OCI-LY7 (cell line): ENCODE measurements around the gene MRPL20. TPM values are rescaled to one million over a fixed set of nuclear protein-coding genes. Genes with fewer than 3 reads are reported as not detected.

Experiments used
- BruUV-seq: library from RNA; stranded (reverse); fragments of 400-500 nt; replicated peaks from 2 replicates; lab custom pipeline; 2021; lab: Mats Ljungman, UMichigan
- CTCF ChIA-PET: fragments of 300-600 bp; sonication (Branson Sonifier 250); formaldehyde crosslinking; loops from one replicate; lab custom pipeline; 2022; ENCODE audit warnings: antibody characterized with exemption; ENCODE audit not compliant: unreplicated experiment; lab: Charles Lee
- POLR2A ChIA-PET: fragments of 300-600 bp; sonication (Branson Sonifier 250); formaldehyde crosslinking; loops from one replicate; lab custom pipeline; 2022; ENCODE audit warnings: antibody characterized with exemption; lab: Charles Lee
- DNase-seq: peaks from one replicate; pipeline ENCODE4 v3.0.0-alpha.2; 2015; ENCODE audit warnings: low spot score
- H2AFZ ChIP-seq: fragments of 200-600 bp; sonication (generic), shearing (Covaris generic); 2 replicates; pipeline ENCODE4 v1.6.1; 2014; ENCODE audit warnings: mild to moderate bottlenecking, antibody characterized with exemption, low read length, moderate library complexity
- H3K27ac ChIP-seq: fragments of 200-600 bp; sonication (generic); 2 replicates; pipeline ENCODE4 v1.5.1; 2014; ENCODE audit warnings: mixed run types, low read depth, mild to moderate bottlenecking, moderate library complexity, low read length, inconsistent platforms; ENCODE audit not compliant: poor library complexity, severe bottlenecking
- H3K36me3 ChIP-seq: fragments of 200-600 bp; sonication (generic); 2 replicates; pipeline ENCODE4 v1.6.1; 2014; ENCODE audit warnings: mild to moderate bottlenecking, antibody characterized with exemption, low read length, moderate library complexity, mixed read lengths; ENCODE audit not compliant: insufficient read depth
- H3K4me1 ChIP-seq: fragments of 200-600 bp; sonication (generic); 2 replicates; pipeline ENCODE4 v1.5.1; 2014; ENCODE audit warnings: mild to moderate bottlenecking, low read length; ENCODE audit not compliant: insufficient read depth, poor library complexity, severe bottlenecking
- H3K4me2 ChIP-seq: fragments of 200-600 bp; sonication (generic); 2 replicates; pipeline ENCODE4 v1.6.1; 2014; ENCODE audit warnings: mild to moderate bottlenecking, low read length
- H3K4me3 ChIP-seq: fragments of 200-600 bp; sonication (generic); 2 replicates; pipeline ENCODE4 v1.5.1; 2014; ENCODE audit warnings: mild to moderate bottlenecking, low read depth, low read length; ENCODE audit not compliant: poor library complexity, severe bottlenecking
- H3K79me2 ChIP-seq: fragments of 200-600 bp; sonication (generic); 2 replicates; pipeline ENCODE4 v1.6.1; 2016; ENCODE audit warnings: low read depth, mild to moderate bottlenecking, low read length, moderate library complexity, mixed read lengths; ENCODE audit not compliant: insufficient read depth
- H3K9me2 ChIP-seq: fragments of 200-600 bp; sonication (generic); 2 replicates; pipeline ENCODE4 v1.6.1; 2016; ENCODE audit warnings: mild to moderate bottlenecking, low read length, mixed read lengths; ENCODE audit not compliant: insufficient read depth
- H3K9me3 ChIP-seq: fragments of 200-600 bp; sonication (generic); 2 replicates; pipeline ENCODE4 v1.6.1; 2014; ENCODE audit warnings: mild to moderate bottlenecking, mixed run types, low read length, mixed read lengths
- H4K20me1 ChIP-seq: fragments of 200-600 bp; sonication (generic); 2 replicates; pipeline ENCODE4 v1.6.1; 2014; ENCODE audit warnings: mild to moderate bottlenecking, antibody characterized with exemption, low read length, moderate library complexity, mixed read lengths; ENCODE audit not compliant: insufficient read depth
- EZH2phosphoT487 ChIP-seq: fragments of 200-600 bp; sonication (generic); IDR thresholded peaks from 2 replicates; pipeline ENCODE4 v1.6.1; 2018; ENCODE audit warnings: low read depth, borderline replicate concordance, mild to moderate bottlenecking, mixed run types, antibody characterized with exemption, low read length, moderate library complexity, mixed read lengths
- intact Hi-C: fragments of 100-400 bp; cut with micrococcal nuclease; formaldehyde crosslinking; loops from one replicate; pipeline ENCODE4 v1.10.0; 2022; ENCODE audit not compliant: unreplicated experiment
- total RNA-seq, 2 experiments: library from RNA; depleted of rRNA in 1 of 2; stranded (reverse); fragments of >200 nt in 1 of 2; shearing (Covaris generic) in 1 of 2; gene quantifications; 2 replicates each; pipeline ENCODE4 v1.2.3, GENCODE V29; 2014 to 2022
- TF ChIP-seq, protein P1 (sequence below): fragments of 200-600 bp; sonication (generic); conservative IDR thresholded peaks from 2 replicates; pipeline ENCODE4 v1.5.1; 2014; ENCODE audit warnings: mild to moderate bottlenecking, antibody characterized with exemption, low read length, moderate library complexity, mixed read lengths

The MRPL20 gene
- total RNA-seq, 2 experiments from 2014 or later = 143 to 165 TPM

DNA sequence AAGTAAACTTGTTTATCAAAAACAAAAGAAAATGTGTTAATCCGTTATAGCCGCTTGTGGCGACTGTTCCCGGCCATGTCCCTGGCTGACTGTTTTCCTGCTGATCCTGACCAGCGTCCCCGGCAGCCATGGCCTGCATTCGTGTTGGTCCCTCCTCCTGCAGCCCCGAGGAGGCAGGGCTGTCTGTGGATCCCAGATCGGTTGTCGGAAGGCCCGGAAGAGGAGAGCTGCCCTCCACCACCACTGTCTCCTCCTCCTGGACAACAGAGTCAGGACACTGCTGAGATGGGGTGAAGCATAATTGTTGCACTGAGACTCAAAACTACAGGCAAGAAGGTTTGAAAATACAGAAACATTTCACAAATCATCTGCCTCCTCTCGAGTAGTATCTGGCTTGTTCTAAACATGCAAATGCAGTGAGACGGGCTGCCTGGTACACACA, 45.1 kb downstream of the MRPL20 start:
- H2AFZ ChIP-seq = no peak overlapping the region
- no peak for DNase-seq
- ChIA-PET CTCF (no interaction called here), POLR2A (no interaction called here)
- no peak for TF ChIP-seq EZH2phosphoT487
- TF ChIP-seq, protein P1, sequence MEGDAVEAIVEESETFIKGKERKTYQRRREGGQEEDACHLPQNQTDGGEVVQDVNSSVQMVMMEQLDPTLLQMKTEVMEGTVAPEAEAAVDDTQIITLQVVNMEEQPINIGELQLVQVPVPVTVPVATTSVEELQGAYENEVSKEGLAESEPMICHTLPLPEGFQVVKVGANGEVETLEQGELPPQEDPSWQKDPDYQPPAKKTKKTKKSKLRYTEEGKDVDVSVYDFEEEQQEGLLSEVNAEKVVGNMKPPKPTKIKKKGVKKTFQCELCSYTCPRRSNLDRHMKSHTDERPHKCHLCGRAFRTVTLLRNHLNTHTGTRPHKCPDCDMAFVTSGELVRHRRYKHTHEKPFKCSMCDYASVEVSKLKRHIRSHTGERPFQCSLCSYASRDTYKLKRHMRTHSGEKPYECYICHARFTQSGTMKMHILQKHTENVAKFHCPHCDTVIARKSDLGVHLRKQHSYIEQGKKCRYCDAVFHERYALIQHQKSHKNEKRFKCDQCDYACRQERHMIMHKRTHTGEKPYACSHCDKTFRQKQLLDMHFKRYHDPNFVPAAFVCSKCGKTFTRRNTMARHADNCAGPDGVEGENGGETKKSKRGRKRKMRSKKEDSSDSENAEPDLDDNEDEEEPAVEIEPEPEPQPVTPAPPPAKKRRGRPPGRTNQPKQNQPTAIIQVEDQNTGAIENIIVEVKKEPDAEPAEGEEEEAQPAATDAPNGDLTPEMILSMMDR = no peak
- no peak overlapping the region for H3K27ac ChIP-seq
- no peak overlapping the region for H3K4me3 ChIP-seq
- intact Hi-C loops = no loop called here
- no peaks in the 10 kb centered on the region for H4K20me1 ChIP-seq
- peaks cover 14% of the 10 kb centered on the region for H3K9me3 ChIP-seq
- no peaks in the 10 kb centered on the region for H3K9me2 ChIP-seq
- BruUV-seq = no TSS peak
- H3K36me3 ChIP-seq = no peaks in the 10 kb centered on the region
- no peaks in the 10 kb centered on the region for H3K4me1 ChIP-seq
- no peak overlapping the region for H3K4me2 ChIP-seq
- no peaks in the 10 kb centered on the region for H3K79me2 ChIP-seq

DNA sequence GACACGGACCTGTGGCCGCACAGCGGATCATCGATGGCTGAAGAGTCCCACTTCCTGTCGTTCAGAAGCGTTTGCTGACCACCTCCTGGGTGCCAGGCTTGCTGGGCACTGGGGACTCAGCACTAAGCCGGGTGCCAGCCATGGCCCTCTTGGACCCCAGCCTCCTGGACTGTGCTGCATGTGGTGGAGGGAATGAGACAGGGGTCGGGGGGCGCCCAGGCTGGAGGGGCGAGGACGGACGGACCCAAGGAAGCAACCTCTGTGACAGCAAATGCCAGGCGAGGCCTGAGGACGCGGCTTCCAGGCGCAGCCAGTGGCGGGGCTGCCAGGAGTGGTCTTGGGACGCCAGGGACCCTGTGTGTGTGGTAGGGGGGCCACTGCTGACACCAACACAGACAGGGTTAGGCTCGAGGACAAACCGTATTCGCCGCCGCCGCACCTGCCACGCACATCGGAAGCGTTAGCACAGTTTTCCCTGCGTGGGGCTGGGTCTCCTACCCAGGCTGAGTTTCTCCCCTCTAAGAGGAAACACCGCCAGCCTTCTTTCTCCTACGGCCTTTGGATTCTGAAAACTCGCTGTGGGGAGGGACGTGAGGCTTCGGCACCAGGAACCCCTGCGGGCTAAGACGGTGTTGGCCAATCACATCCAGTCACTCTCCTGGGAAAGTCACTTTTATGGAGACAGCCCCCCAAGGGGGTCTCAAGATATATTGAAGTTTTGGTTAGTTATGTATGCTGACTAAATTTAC, 45.7 kb downstream of the MRPL20 start:
- Histone ChIP-seq H3K4me1 (no peaks in the 10 kb centered on the region), H4K20me1 (no peaks in the 10 kb centered on the region), H3K9me3 (peaks cover 8% of the 10 kb centered on the region), H3K9me2 (no peaks in the 10 kb centered on the region), H3K4me3 (no peak overlapping the region), H3K36me3 (no peaks in the 10 kb centered on the region), H3K79me2 (no peaks in the 10 kb centered on the region), H3K27ac (no peak overlapping the region), H3K4me2 (no peak overlapping the region), H2AFZ (no peak overlapping the region)
- POLR2A ChIA-PET = no interaction called here
- intact Hi-C loops = no loop called here
- TF ChIP-seq EZH2phosphoT487 = no peak
- TF ChIP-seq, protein P1 = no peak
- no TSS peak for BruUV-seq
- no peak for DNase-seq
- CTCF ChIA-PET = no interaction called here

DNA sequence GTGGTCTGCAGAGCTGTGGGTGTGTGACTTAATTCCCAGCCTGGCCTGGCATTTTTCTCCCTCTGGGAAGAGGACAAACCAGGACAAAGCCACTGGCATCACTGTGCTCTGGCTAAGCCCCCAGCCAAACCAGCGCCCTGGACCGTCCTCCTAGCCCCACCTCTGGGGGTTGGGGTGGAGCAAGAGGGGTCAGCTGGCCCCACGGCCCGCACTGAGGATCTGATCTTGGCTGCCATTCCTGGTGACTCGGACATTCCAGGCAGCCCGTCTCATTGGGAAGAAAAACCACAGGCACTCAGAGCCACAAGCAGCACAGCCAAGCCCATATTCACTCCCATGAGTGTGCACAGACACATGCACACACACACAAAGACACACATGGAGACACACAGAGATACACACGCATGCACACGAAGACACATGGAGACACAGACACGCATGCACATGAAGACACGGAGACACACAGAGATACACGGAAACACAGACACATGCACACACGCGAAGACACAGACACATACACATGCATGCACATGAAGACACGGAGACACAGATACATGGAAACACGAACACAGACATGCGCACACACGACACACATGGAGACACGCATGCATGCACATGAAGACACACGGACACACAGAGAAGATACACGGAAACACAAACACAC, 46.5 kb downstream of the MRPL20 start:
- POLR2A ChIA-PET = no interaction called here
- BruUV-seq = no TSS peak

More for the DNA sequence above, 46.5 kb downstream of the MRPL20 start:
- TF ChIP-seq, protein P1 = no peak
- TF ChIP-seq EZH2phosphoT487 = no peak
- no peak for DNase-seq
- Histone ChIP-seq H3K4me1 (no peaks in the 10 kb centered on the region), H3K9me2 (no peaks in the 10 kb centered on the region), H3K27ac (no peak overlapping the region), H3K4me2 (no peak overlapping the region), H3K79me2 (no peaks in the 10 kb centered on the region), H3K9me3 (no peaks in the 10 kb centered on the region), H3K4me3 (no peak overlapping the region), H3K36me3 (no peaks in the 10 kb centered on the region), H4K20me1 (no peaks in the 10 kb centered on the region), H2AFZ (no peak overlapping the region)
- intact Hi-C loops = no loop called here
- CTCF ChIA-PET = no interaction called here
